Caco-2 (cell line): ENCODE results near the gene GHR. TPM values are rescaled to one million over a fixed set of nuclear protein-coding genes. Genes with fewer than 3 reads are reported as not detected.

Experiments used
- BruUV-seq: library from RNA; stranded (reverse); fragments of 400-500 nt; replicated peaks from 2 replicates; lab custom pipeline; 2021; lab: Mats Ljungman, UMichigan
- CTCF ChIA-PET: fragments of 300-600 bp; sonication (Branson Sonifier 250); formaldehyde crosslinking; loops from one replicate; lab custom pipeline; 2022; ENCODE audit warnings: antibody characterized with exemption; lab: Charles Lee
- POLR2A ChIA-PET: fragments of 300-600 bp; sonication (Branson Sonifier 250); formaldehyde crosslinking; loops from one replicate; lab custom pipeline; 2022; ENCODE audit warnings: antibody characterized with exemption; lab: Charles Lee
- DNase-seq, 2 experiments: peaks; one replicate each; pipeline versions ENCODE4 v3.0.0 to v3.0.0-alpha.2; 2020 to 2022
- H3K27me3 ChIP-seq: replicated peaks from 2 replicates; pipeline ENCODE4 v1.6.0; 2011; ENCODE audit warnings: low read length; ENCODE audit not compliant: control insufficient read depth, insufficient read depth
- H3K36me3 ChIP-seq: 2 replicates; pipeline ENCODE4 v1.5.1; 2011; ENCODE audit warnings: low read length; ENCODE audit not compliant: control insufficient read depth, insufficient read depth
- H3K4me1 ChIP-seq: fragments of 250-450 bp; sonication (Bioruptor Pico); 2 replicates; pipeline ENCODE4 v1.5.1; 2020; ENCODE audit warnings: mild to moderate bottlenecking
- H3K4me3 ChIP-seq: 2 replicates; pipeline ENCODE4 v1.5.1; 2011; ENCODE audit warnings: low read depth, mild to moderate bottlenecking, control low read depth, low read length
- H3K9me3 ChIP-seq: fragments of 250-450 bp; sonication (Bioruptor Pico); 2 replicates; pipeline ENCODE4 v1.5.1; 2020; ENCODE audit warnings: mild to moderate bottlenecking, moderate library complexity
- H3K27ac Mint-ChIP-seq: one replicate; pipeline ENCODE4 v1.8.0; 2022; ENCODE audit warnings: mixed read lengths; ENCODE audit not compliant: unreplicated experiment
- H3K27me3 Mint-ChIP-seq: one replicate; pipeline ENCODE4 v1.8.0; 2022; ENCODE audit warnings: mixed read lengths; ENCODE audit not compliant: insufficient read depth, unreplicated experiment
- H3K36me3 Mint-ChIP-seq: one replicate; pipeline ENCODE4 v1.8.0; 2022; ENCODE audit warnings: mild to moderate bottlenecking, mixed read lengths; ENCODE audit not compliant: insufficient read depth, unreplicated experiment
- H3K4me1 Mint-ChIP-seq: one replicate; pipeline ENCODE4 v1.8.0; 2022; ENCODE audit warnings: low read depth, mixed read lengths; ENCODE audit not compliant: unreplicated experiment
- H3K4me3 Mint-ChIP-seq: one replicate; pipeline ENCODE4 v1.8.0; 2022; ENCODE audit warnings: mild to moderate bottlenecking, moderate library complexity, mixed read lengths; ENCODE audit not compliant: unreplicated experiment
- H3K9me3 Mint-ChIP-seq: one replicate; pipeline ENCODE4 v1.8.0; 2022; ENCODE audit warnings: mixed read lengths; ENCODE audit not compliant: unreplicated experiment
- intact Hi-C: fragments of 100-400 bp; cut with micrococcal nuclease; formaldehyde crosslinking; loops from one replicate; pipeline ENCODE4 v1.10.0; 2022; ENCODE audit not compliant: unreplicated experiment
- total RNA-seq: library from RNA; stranded (reverse); gene quantifications from 2 replicates; pipeline ENCODE4 v1.2.3, GENCODE V29; 2022
- TF ChIP-seq, protein P1 (sequence below), 2 experiments: fragments of 200-600 bp in 1 of 2; IDR thresholded peaks; 1 replicate in 1 of 2; 2 replicates in 1 of 2; pipeline versions ENCODE4 v1.5.1 to v1.8.0; 2011 to 2022; ENCODE audit warnings: antibody characterized with exemption in 1 of 2, control low read depth in 1 of 2, inconsistent platforms in 1 of 2, low read depth in 1 of 2, low read length in 1 of 2, mild to moderate bottlenecking in 1 of 2, moderate library complexity in 1 of 2; ENCODE audit not compliant: insufficient read depth in 1 of 2, severe bottlenecking in 1 of 2, unreplicated experiment in 1 of 2

Gene GHR
- total RNA-seq, 1 experiment from 2014 or later = 0.54 TPM

DNA sequence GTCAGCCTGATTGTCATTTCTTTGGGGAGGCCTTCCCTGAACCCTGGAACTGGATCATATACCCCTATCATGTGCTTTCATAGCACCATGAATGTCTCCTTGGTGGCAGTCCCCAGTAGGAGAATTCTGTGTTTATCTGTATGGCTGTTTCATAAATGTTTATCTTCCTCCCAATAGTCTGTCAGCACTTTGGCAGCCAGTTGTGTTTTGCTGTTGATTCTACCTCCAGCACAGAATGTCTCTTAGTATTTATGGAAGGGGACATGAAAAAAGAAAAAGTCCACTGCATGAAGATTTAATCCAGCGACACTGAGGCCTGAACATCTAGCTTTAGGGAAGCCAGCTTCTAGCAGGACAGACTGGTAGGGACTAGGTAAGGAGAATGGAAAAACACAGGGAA lies 38.3 kb downstream of the GHR start:
- no peak overlapping the region for H3K4me3 ChIP-seq
- POLR2A ChIA-PET = no interaction called here
- BruUV-seq = no TSS peak
- CTCF ChIA-PET = no interaction called here
- no peak for DNase-seq
- H3K36me3 ChIP-seq = no peaks in the 10 kb centered on the region
- TF ChIP-seq, protein P1, sequence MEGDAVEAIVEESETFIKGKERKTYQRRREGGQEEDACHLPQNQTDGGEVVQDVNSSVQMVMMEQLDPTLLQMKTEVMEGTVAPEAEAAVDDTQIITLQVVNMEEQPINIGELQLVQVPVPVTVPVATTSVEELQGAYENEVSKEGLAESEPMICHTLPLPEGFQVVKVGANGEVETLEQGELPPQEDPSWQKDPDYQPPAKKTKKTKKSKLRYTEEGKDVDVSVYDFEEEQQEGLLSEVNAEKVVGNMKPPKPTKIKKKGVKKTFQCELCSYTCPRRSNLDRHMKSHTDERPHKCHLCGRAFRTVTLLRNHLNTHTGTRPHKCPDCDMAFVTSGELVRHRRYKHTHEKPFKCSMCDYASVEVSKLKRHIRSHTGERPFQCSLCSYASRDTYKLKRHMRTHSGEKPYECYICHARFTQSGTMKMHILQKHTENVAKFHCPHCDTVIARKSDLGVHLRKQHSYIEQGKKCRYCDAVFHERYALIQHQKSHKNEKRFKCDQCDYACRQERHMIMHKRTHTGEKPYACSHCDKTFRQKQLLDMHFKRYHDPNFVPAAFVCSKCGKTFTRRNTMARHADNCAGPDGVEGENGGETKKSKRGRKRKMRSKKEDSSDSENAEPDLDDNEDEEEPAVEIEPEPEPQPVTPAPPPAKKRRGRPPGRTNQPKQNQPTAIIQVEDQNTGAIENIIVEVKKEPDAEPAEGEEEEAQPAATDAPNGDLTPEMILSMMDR (IDR thresholded peaks at IDR 0.05; ENCODE audit: insufficient read depth in 1 of 2, low read depth in 1 of 2, low read length in 1 of 2, severe bottlenecking in 1 of 2, unreplicated experiment in 1 of 2) = no peak
- intact Hi-C loops = no loop called here
- H3K9me3 ChIP-seq = no peaks in the 10 kb centered on the region
- no peaks in the 10 kb centered on the region for H3K36me3 Mint-ChIP-seq
- H3K27me3 ChIP-seq = no peaks in the 10 kb centered on the region
- no peaks in the 10 kb centered on the region for H3K9me3 Mint-ChIP-seq
- H3K4me1 Mint-ChIP-seq = no peaks in the 10 kb centered on the region
- peaks cover 4% of the 10 kb centered on the region for H3K27me3 Mint-ChIP-seq
- no peak overlapping the region for H3K27ac Mint-ChIP-seq
- no peaks in the 10 kb centered on the region for H3K4me1 ChIP-seq
- H3K4me3 Mint-ChIP-seq = no peak overlapping the region

GRCh38 chr5:42462083-42462482 lies 38.8 kb downstream of the GHR start:
- no peak overlapping the region for H3K4me3 ChIP-seq
- peaks cover 4% of the 10 kb centered on the region for H3K27me3 Mint-ChIP-seq
- no peak for DNase-seq
- no peaks in the 10 kb centered on the region for H3K27me3 ChIP-seq
- BruUV-seq = no TSS peak
- H3K4me1 ChIP-seq = no peaks in the 10 kb centered on the region
- ChIA-PET CTCF (no interaction called here), POLR2A (no interaction called here)
- TF ChIP-seq, protein P1 (IDR thresholded peaks at IDR 0.05; ENCODE audit: insufficient read depth in 1 of 2, low read depth in 1 of 2, low read length in 1 of 2, severe bottlenecking in 1 of 2, unreplicated experiment in 1 of 2) = no peak
- no peaks in the 10 kb centered on the region for H3K36me3 Mint-ChIP-seq
- H3K4me1 Mint-ChIP-seq = no peaks in the 10 kb centered on the region
- H3K36me3 ChIP-seq = no peaks in the 10 kb centered on the region
- intact Hi-C loops = no loop called here
- H3K9me3 ChIP-seq = no peaks in the 10 kb centered on the region
- H3K27ac Mint-ChIP-seq = no peak overlapping the region
- H3K9me3 Mint-ChIP-seq = no peaks in the 10 kb centered on the region
- H3K4me3 Mint-ChIP-seq = no peak overlapping the region

- no peak for DNase-seq
- Mint-ChIP-seq H3K9me3 (no peaks in the 10 kb centered on the region), H3K4me3 (no peak overlapping the region), H3K36me3 (no peaks in the 10 kb centered on the region), H3K4me1 (no peaks in the 10 kb centered on the region), H3K27me3 (peaks cover 7% of the 10 kb centered on the region), H3K27ac (no peak overlapping the region)
- no TSS peak for BruUV-seq
- Histone ChIP-seq H3K9me3 (no peaks in the 10 kb centered on the region), H3K4me1 (no peaks in the 10 kb centered on the region), H3K4me3 (no peak overlapping the region), H3K27me3 (no peaks in the 10 kb centered on the region), H3K36me3 (no peaks in the 10 kb centered on the region)
- ChIA-PET POLR2A (no interaction called here), CTCF (no interaction called here)
- TF ChIP-seq, protein P1 (IDR thresholded peaks at IDR 0.05; ENCODE audit: insufficient read depth in 1 of 2, low read depth in 1 of 2, low read length in 1 of 2, severe bottlenecking in 1 of 2, unreplicated experiment in 1 of 2) = no peak
- intact Hi-C loops = no loop called here
Observed at GRCh38 chr5:42467572-42467971, 44.3 kb downstream of the GHR start.
